NB4 (cell line): ENCODE measurements around the gene THADA.

Source experiments
- DNase-seq: peaks from one replicate; pipeline ENCODE4 v3.0.0; 2010; ENCODE audit warnings: low read depth
- H3K4me3 ChIP-seq: one replicate; pipeline ENCODE4 v1.5.1; 2011; ENCODE audit warnings: mild to moderate bottlenecking, low read depth, low read length, moderate library complexity
- CTCF ChIP-seq: IDR thresholded peaks from one replicate; pipeline ENCODE4 v1.5.1; 2012; ENCODE audit warnings: low read depth, low read length
- MAX ChIP-seq: IDR thresholded peaks from 2 replicates; pipeline ENCODE4 v1.6.1; 2011; ENCODE audit warnings: low read depth, low read length
- MYC ChIP-seq: IDR thresholded peaks from 2 replicates; pipeline ENCODE4 v1.6.1; 2011; ENCODE audit warnings: low read depth, low read length
- POLR2A ChIP-seq: IDR thresholded peaks from 2 replicates; pipeline ENCODE4 v1.6.1; 2011; ENCODE audit warnings: mild to moderate bottlenecking; ENCODE audit not compliant: insufficient read length; ENCODE audit errors: extremely low read depth

THADA gene

GRCh38 chr2:43435746-43436145 lies 160.1 kb downstream of the THADA start:
- TF ChIP-seq POLR2A, result no peak
- no peak for TF ChIP-seq MYC
- TF ChIP-seq MAX, result no peak
- TF ChIP-seq CTCF, result no peak
- no peak for DNase-seq
- H3K4me3 ChIP-seq, result no peak overlapping the region

GRCh38 chr2:43430489-43430888 lies 165.3 kb downstream of the THADA start:
- no peak for DNase-seq
- TF ChIP-seq CTCF (no peak), MYC (no peak), POLR2A (no peak), MAX (no peak)
- H3K4me3 ChIP-seq, result no peak overlapping the region

- DNase-seq, result no peak
- H3K4me3 ChIP-seq, result no peak overlapping the region
- TF ChIP-seq POLR2A (no peak), CTCF (no peak), MYC (no peak), MAX (no peak)
Measured at GRCh38 chr2:43429369-43429768, 166.5 kb downstream of the THADA start.

- TF ChIP-seq CTCF (no peak), POLR2A (no peak), MAX (no peak), MYC (no peak)
- H3K4me3 ChIP-seq, result no peak overlapping the region
- peak; percentile 20 for DNase-seq
Measured at GRCh38 chr2:43427032-43427424, 168.8 kb downstream of the THADA start.

GRCh38 chr2:43426305-43427031 lies 169.4 kb downstream of the THADA start:
- no peak overlapping the region for H3K4me3 ChIP-seq
- peak; percentile 91 for TF ChIP-seq MYC
- peak; percentile 89 for TF ChIP-seq MAX
- TF ChIP-seq CTCF, result no peak
- TF ChIP-seq POLR2A, result no peak
- peak; percentile 96 for DNase-seq
